GM19468 (cell line): ENCODE results near the gene MCTP1.

Experiments
- ATAC-seq: cut with Tn5 transposase; IDR thresholded peaks from one replicate; pipeline ENCODE4 v1.9.1; 2021; ENCODE audit warnings: mild to moderate bottlenecking, moderate library complexity, moderate number of reproducible peaks; ENCODE audit not compliant: unreplicated experiment; ENCODE audit errors: extremely low read depth

MCTP1 gene

DNA sequence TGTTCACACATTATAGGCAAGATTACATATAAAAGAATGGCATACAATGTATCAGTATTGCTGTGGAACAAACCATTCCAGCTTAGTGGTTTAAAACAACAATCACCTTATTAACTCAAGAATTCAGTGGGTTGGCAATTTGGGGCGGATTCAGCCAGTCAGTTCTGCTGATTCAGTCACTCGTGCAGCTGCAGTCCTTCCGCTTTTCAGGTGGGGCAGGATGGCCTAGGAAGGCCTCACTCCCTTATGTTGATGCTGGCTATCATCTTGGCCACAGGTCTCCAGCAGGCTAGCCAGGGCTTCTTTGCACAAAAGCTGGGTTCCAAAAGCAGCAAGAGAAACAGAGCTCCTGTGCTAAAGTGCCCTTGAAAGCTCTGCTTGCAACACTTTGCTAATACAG, 150.6 kb downstream of the MCTP1 start:
- no peak for ATAC-seq

DNA sequence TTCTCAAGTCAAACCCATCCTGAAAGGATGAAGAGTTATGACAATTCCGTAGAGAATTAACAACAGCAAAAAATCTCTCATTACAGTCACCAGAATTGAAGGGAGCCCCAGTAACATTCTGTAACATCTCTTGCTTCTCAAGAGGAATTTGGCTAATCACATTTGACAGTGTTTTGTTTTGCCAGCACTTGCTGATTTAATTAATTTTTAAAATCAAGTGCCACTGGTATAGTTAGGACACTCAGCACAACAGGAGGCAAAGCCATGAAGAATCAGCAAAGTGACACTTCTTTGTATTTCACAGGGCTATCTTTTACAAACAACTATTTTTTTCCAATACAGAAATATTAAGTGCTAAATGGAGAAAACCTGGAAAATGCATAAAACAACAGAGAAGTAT, 152.8 kb downstream of the MCTP1 start:
- ATAC-seq = no peak

DNA sequence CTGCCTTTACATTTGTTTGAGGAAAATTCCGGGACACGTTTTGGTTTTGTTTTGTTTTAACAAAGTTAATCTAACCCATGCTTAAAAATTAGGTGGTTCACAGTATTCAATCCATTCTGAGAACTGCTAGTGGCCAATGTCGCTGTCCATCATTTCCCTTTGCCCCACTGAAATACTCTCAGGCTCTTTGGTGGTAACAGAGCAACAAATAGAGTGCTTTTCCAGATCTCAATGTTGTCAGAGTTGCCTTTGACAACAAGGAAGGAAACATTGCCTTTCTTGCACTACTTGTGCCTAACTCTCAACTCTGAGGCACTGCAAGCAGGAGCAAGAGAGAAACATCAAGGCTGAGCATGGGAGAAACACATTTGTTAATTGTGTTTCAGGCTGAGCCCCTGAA, 154.0 kb downstream of the MCTP1 start:
- ATAC-seq = no peak

DNA sequence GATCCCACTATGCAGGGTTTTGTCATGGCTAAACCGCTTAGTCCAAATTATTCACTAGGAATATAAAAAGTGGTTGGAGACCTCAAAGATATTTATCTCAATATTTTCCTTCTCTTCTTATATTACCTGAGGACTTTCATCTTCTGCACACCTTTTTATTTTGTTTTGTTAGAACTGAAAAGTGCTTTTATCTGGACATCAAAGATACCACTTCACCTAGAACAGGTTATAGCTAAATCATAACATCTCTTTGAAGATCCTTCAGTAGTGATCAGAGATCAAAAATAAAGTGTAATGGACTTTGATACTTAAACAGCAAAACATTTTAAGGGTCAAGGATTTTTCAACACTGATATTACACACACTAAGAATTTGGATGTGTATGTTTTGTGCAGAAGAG, 160.2 kb downstream of the MCTP1 start:
- ATAC-seq = no peak

DNA sequence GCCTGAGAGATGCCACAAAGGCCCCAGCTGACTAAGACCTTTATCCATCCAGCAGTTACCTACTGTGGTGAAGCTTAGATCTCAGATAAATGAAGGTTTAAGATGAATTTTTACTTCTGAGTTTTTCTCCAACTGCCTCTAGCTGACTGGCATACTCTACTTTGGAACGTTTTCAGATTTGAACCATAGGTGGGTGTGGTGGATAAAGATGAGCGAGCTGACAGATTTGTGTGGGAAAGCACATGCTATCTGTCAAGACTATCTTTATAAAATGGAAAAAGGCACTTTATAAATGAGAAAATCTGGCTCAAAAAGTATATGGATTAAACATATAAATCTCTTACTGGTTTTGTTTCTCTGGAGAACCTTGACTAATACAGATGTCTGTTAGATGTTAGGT, 160.8 kb downstream of the MCTP1 start:
- no peak for ATAC-seq

DNA sequence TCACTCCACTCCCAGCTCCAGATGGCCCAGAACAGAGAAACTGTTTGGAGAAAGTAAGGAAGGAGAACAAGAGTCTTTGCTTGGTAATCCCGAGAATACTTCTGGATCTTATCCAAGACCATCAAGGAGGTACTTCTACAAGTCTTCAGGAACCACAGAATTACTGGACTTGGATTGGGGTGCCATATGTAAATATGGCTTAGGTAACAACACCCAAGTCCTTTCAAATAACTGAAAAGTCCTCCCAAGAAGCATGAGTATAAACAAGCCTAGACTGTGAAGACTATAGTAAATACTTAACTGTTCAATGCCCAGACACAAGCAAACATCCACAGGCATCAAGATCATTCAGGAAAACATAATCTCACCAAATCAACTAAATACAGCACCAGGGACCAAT, 170.0 kb downstream of the MCTP1 start:
- ATAC-seq = no peak

DNA sequence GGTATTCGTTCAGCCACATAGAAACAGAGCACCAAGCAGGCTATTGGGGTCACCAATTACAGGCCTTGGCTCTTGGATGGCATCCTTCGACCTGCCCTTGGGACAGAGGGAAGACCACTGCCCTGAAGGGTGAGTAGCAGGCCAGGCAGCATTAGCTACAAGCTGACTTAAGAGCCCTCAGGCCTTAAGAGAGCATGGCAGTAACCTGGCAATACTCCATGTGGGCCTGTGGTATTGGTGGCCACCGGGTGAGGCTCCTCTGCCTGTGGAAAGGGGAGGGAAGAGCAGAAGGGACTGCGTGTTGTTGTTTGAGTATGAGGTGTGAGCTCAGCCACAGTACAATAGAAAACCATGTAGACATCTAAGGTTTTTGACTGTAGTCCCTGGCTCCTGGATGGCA, 170.6 kb downstream of the MCTP1 start:
- no peak for ATAC-seq

DNA sequence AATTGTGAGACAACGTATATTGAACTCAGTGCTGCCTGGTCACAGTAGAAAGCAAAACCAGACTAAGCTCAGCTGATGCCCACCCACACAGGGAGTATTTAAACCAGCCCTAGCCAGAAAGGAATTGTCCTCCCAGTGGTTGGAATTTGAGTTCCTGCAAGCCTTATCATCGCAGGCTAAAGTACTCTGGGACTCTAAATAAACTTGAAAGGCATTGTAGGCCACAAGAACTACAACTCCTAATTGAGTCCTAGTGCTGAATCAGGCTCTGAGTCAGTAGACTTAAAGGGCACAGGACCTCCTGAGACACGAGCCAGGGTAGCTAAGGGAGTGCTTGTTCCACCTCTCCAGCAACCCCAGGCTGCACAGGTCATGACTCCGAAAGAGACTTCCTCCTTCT, 171.4 kb downstream of the MCTP1 start:
- no peak for ATAC-seq

DNA sequence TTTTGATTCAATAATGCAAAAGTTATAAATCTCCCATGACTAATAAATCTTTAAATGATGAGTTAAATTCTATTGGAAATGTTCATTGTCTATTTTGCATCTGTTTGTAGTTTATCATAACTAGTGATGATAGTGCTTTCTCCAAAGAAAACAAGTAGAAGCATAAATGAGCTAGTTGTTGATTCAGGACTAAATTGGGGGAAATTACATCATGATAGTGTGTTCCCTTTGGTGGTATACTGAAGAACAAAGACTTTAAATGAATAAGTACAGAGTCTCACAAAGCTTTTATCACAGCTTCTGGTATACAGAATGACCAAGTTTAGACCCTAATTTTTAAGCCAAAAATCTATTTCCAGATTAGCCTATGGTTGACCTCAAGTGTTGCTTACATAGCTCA, 173.8 kb downstream of the MCTP1 start:
- no peak for ATAC-seq

DNA sequence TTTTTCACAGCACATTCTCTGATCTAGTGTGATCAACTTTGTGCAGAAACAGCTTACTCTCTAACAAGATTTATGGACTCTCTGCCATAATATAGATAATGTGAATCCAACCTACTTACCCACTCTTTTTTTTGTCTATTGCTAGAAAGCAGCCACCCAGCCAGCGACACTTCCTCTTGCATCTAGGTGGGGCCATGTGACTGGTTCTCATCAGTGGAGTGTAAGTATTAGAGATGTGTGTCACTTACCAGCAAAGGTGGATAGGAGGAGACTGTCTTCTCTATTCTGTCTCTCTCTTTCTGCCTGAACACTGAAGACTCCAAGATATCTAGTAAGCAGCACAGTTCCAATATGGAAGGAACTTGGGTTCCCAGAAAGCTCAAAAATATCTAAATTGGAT, 174.8 kb downstream of the MCTP1 start:
- no peak for ATAC-seq

DNA sequence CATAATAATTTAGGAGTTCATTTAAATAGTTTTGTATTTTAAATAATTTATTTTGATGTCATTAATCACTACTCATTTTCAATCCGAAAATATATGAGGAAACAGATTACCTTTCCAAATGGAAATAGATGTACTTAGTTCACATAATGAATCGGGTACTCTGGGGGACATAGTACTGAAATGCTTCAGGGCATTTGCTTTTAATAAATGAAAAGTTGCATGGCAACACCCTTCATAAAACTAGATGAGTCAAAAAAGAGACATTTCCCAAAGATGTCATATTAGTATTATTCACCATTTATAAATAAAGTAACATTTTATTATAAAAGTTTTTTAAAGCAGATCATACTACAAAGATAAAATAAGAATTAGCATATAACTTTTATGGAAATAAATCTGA, 177.8 kb downstream of the MCTP1 start:
- no peak for ATAC-seq

DNA sequence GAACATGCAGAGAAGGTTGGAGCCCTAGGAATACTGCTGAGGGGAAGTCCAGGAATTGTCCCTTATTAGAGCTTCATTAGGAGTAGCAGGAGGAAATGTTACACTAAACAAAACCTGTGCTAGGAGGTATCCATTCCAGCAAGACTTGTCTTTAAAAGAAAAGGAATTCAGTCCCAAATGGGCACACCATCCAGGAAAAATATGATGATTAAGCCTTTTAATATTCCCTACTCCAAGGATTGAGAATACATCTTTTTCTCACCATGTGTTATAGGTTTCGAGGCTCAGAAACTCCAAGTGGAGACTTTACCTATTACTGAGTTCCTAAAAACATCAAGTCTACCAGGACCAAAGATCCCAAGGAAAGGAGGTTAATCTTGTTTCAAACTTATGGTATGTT, 179.3 kb downstream of the MCTP1 start:
- ATAC-seq = no peak

DNA sequence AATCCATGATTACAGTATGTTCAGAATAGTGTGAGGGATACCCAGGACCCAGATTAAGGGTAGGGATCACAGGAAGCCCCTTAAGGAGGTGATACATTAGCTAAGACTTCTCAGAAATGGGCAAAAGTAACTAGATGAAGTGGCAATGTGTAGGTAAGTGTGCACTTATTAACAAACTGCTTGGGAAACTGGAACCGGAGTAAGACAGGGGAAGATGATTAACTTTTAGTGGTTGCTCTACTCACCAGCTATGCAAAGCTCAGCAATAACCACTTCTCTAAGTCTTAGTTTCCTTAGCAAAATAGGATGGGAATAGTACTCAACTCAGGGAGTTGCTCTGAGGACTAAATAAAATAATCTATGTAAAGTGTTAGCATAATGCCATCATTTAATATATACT, 182.2 kb downstream of the MCTP1 start:
- ATAC-seq = peak; percentile 99

DNA sequence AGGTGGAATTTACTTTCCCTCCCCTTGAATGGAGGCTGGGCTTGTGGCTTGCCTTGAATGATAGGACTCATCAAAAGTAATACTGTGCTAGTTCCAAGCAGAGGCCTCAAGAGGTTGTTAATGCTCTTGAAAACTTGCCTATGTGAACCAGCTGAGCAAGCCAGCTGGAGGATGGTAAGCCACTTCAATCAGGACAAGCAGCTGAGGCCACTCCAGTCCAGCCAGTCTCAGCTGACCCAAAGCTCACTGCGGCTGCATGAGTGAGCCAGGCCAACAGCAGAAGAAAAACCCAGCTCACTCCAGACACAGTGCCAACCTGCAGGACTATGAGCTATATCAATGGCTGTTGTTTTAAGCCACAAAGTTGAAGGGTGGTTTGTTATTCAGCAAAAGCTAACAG, 182.8 kb downstream of the MCTP1 start:
- ATAC-seq = no peak

DNA sequence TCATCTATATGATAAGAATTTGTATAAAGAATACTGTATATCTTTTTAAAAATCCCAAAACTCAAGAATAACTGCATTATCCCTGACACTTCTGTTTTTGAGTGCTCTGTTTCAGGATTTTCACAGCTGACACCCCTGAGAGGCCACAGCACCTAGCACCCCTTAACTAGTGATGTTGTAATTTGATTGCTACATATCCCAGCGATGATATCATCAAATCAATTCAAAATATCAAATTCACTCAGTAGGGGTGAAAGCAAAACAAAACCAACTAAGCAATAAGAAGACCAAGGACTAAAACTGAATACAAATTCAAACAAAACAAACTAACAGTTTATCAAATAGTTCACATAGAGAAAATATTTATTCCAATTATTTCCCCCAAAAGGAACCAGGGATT, 184.3 kb downstream of the MCTP1 start:
- ATAC-seq = no peak

DNA sequence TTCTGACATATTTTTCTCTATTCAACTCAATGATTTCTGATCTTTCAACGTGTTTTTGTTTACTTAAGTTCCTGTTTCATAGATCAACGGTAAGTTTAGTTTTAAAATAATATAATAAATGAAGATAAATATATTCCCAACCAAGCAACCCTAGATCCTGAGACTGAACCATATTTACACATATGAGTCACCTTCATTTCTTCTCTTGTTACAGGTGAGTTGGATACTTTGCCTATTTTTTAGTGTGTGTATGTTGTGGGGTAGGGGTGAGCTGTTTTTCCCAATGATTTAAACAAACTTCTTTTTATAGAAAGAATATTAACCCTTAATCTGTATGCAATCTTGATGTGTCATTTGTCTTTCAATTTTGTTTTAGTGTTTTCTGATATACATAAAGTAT, 186.9 kb downstream of the MCTP1 start:
- ATAC-seq = no peak

DNA sequence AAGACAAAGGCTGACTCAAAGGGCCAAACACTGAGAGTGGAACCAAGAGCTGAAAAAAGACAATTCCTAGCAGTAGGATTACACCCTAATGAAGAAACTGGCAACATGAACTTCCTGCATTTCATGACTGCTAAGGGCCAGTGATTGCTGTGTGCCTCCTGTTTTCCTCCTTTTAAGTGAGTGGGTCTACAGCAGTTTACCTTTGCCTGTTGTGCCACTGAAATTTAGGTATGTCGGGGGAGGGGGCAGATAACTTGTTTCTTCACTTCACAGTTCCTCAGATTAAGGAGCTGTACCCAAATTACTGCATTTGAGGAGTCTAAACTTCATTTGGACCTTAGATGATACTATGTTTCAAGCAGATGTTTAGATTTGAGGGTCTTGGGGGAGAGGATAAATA, 191.7 kb downstream of the MCTP1 start:
- ATAC-seq = no peak

DNA sequence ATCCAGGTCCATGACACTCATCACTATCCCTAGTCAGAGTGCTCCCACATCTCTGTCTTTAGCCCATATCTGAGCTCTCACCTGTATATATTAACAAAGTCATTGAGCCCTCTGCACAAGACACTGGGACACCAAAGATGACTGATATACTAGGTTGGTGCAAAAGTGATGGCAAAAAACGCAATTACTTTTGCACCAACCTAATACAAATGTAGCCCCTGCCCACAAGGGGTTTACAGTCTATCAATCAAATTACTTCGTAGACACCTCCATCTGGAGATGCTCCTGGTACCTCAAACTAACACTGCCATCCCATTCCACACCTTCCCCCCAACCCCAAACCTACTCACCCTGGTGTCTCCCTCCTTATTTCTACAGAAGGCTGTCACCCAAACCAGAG, 194.1 kb downstream of the MCTP1 start:
- ATAC-seq = no peak

DNA sequence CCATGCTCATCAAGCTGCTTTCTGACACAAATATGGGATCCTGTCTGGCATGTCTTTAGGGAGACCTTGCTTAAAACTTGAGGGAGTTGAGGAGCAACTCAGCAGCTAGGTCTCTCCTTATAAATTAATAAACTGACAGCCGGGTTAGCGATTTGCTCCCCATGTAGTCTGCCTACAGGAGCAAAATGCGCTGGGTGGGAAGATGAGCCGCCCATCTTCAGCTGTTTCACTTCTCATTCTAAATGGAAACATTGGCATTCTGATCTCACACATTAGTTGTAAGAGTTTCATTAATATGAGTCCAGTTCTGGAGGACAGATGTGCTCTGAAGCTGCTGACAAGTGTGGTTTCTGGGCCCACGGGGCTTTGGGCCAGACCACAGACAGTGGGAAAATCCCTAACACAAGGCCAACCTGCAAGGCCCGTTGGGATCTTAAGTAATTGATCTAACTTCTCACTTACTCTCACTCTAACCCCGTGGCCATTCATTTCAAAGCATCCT, 197.0 kb downstream of the MCTP1 start:
- ATAC-seq = peak; percentile 65

DNA sequence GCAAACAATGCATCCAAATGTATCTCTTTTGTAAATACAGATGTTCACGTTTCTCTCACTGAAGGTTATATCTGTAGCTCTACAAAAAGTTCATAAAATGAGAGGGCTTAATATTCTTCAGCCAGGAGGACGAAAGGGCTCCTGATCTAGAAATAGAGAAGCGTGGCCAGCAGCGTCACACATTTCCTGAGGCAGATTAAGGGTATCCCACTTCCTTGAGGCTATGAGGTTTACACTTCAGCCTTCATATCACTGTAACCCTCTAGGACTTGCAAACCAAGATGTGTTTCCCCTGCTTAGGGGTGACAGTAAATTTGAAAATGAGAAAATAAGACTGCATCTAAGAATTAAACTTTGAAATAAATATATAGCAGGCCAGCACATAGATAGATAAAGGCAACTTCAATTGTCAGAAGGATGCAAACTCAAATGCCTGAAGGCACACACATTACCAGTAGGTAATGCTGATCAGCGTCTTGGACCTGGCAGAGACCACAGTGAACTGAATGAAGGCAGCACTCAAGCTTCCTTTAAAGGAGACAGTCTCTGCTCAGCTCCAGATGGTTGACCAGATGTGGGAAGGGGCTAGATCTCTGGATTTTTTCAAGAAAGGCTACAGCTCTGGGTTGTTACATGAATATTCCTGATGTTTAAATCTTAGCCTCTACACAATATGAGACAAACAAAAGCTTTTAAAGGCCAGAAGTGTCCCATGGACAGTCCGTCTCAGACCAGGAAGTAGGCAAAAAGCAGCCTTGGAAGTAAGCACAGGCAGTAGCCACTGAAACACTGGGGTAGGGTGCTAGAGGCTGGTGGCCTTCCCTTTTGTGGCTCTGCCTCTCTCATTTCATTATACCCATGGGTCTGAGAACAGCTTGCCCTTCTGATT, 197.7 kb downstream of the MCTP1 start:
- ATAC-seq = peak; percentile 16

DNA sequence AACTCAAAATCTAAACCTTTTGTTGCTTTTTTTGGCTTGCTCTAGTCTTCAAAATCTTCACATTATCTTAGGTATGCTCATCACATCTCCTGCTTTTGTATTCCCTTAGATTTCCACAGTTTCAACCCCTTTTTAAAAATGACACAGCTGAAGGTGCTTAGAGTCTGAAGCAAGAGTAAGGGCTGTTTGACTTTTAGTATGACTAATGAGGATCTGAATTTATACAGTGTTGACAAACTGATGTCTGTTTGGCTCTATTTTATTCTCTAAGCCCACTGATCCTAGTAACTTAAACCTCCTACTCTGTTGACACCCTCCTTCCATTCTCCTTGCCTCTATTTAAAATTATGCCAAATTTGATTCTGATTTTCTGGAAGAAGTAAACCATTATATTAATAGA, 200.1 kb downstream of the MCTP1 start:
- no peak for ATAC-seq

DNA sequence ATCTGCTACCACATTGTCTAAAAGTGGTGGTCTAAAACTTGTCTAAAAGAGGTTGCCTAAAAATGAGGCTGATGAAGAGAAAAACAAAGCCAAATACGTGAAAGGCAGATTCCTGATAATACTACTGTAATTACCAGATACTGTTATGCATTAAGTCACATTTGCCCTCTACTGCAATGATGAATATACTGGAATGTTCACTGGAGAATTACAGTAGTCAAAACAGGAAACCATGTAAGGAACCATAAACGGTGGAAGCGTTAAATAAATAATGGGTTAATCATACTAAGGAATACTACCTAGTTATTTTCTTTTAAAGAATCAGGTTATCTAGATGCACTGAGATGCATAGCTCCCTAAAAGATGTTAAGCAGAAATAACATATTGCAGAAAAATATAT, 201.3 kb downstream of the MCTP1 start:
- no peak for ATAC-seq
